Upper lobe of right lung (tissue), 1 donor: ENCODE measurements around the gene CCDC179. TPM values are rescaled to one million over a fixed set of nuclear protein-coding genes. Genes with fewer than 3 reads are reported as not detected.

ENCODE experiments used
- ATAC-seq: fragments of 200-7000 bp; cut with Tn5 transposase; one replicate; pipeline ENCODE4 v1.9.1; 2020; ENCODE audit warnings: mild to moderate bottlenecking, moderate library complexity
- DNase-seq: peaks from one replicate; pipeline ENCODE4 v3.0.0-alpha.2; 2020
- H3K27ac ChIP-seq: fragments of 200-600 bp; one replicate; pipeline ENCODE4 v1.8.0; 2022
- H3K27me3 ChIP-seq: fragments of 200-600 bp; one replicate; pipeline ENCODE4 v1.8.0; 2022; ENCODE audit warnings: mild to moderate bottlenecking
- H3K36me3 ChIP-seq: fragments of 200-600 bp; one replicate; pipeline ENCODE4 v1.8.0; 2022
- H3K4me1 ChIP-seq: fragments of 200-600 bp; one replicate; pipeline ENCODE4 v1.8.0; 2022
- H3K4me3 ChIP-seq: fragments of 200-600 bp; one replicate; pipeline ENCODE4 v1.8.0; 2022; ENCODE audit warnings: mild to moderate bottlenecking
- H3K9me3 ChIP-seq: fragments of 200-600 bp; one replicate; pipeline ENCODE4 v1.8.0; 2022
- CTCF ChIP-seq: fragments of 200-600 bp; IDR thresholded peaks from one replicate; pipeline ENCODE4 v1.8.0; 2022; ENCODE audit warnings: antibody characterized with exemption
- intact Hi-C: fragments of 100-400 bp; cut with DNase I; formaldehyde crosslinking; loops from one replicate; pipeline ENCODE4 v1.11.0; 2022
- total RNA-seq: library from RNA; stranded (reverse); fragmentation: NEBNext Ultra II Directional; extraction: Animal tissue kit (Norgen Biotek cat#: 25700); gene quantifications from one replicate; pipeline ENCODE4 v1.2.1, GENCODE V29; 2021
- donor health status: DM: no; HTN: yes; CAD: no; lungs with severe emphysema.

Gene CCDC179
- total RNA-seq, 1 donor from 2014 or later, result not detected

- no peak for DNase-seq
- no peak for ATAC-seq
- Histone ChIP-seq H3K27me3 (no peaks in the 10 kb centered on the region), H3K36me3 (no peaks in the 10 kb centered on the region), H3K4me1 (no peaks in the 10 kb centered on the region), H3K9me3 (no peaks in the 10 kb centered on the region), H3K27ac (no peak overlapping the region), H3K4me3 (no peak overlapping the region)
- intact Hi-C loops, result no loop called here
- TF ChIP-seq CTCF, result no peak
Measured at GRCh38 chr11:22890227-22890626, 30.0 kb upstream of the CCDC179 start.

- Histone ChIP-seq H3K27ac (no peak overlapping the region), H3K36me3 (no peaks in the 10 kb centered on the region), H3K4me1 (peaks cover 9% of the 10 kb centered on the region), H3K4me3 (no peak overlapping the region), H3K9me3 (no peaks in the 10 kb centered on the region), H3K27me3 (no peaks in the 10 kb centered on the region)
- ATAC-seq (no peak), DNase-seq (no peak)
- TF ChIP-seq CTCF, result no peak
- intact Hi-C loops, result no loop called here
Measured at GRCh38 chr11:22884217-22884616, 23.9 kb upstream of the CCDC179 start.

- DNase-seq (no peak), ATAC-seq (peak; percentile 71)
- Histone ChIP-seq H3K27me3 (no peaks in the 10 kb centered on the region), H3K4me1 (peaks cover 9% of the 10 kb centered on the region), H3K4me3 (no peak overlapping the region), H3K9me3 (no peaks in the 10 kb centered on the region), H3K36me3 (no peaks in the 10 kb centered on the region), H3K27ac (no peak overlapping the region)
- intact Hi-C loops, result no loop called here
- TF ChIP-seq CTCF, result no peak
Measured at GRCh38 chr11:22879630-22880029, 19.4 kb upstream of the CCDC179 start.

GRCh38 chr11:22878604-22879003, 18.3 kb upstream of the CCDC179 start:
- no peak overlapping the region for H3K27ac ChIP-seq
- no peak overlapping the region for H3K4me3 ChIP-seq
- H3K9me3 ChIP-seq, result no peaks in the 10 kb centered on the region
- no peaks in the 10 kb centered on the region for H3K27me3 ChIP-seq
- no peak for ATAC-seq
- no peak for TF ChIP-seq CTCF
- H3K4me1 ChIP-seq, result peaks cover 5% of the 10 kb centered on the region
- no peak for DNase-seq
- intact Hi-C loops, result no loop called here
- H3K36me3 ChIP-seq, result no peaks in the 10 kb centered on the region

- Histone ChIP-seq H3K4me3 (no peak overlapping the region), H3K27me3 (no peaks in the 10 kb centered on the region), H3K4me1 (peaks cover 2% of the 10 kb centered on the region), H3K36me3 (no peaks in the 10 kb centered on the region), H3K27ac (no peak overlapping the region), H3K9me3 (no peaks in the 10 kb centered on the region)
- DNase-seq, result no peak
- intact Hi-C loops, result no loop called here
- no peak for ATAC-seq
- TF ChIP-seq CTCF, result no peak
Measured at GRCh38 chr11:22878039-22878438, 17.8 kb upstream of the CCDC179 start.

- Histone ChIP-seq H3K27me3 (no peaks in the 10 kb centered on the region), H3K27ac (no peak overlapping the region), H3K36me3 (no peaks in the 10 kb centered on the region), H3K4me1 (peaks cover 2% of the 10 kb centered on the region), H3K9me3 (no peaks in the 10 kb centered on the region), H3K4me3 (no peak overlapping the region)
- intact Hi-C loops, result no loop called here
- peak; percentile 91 for ATAC-seq
- peak; percentile 76 for TF ChIP-seq CTCF
- no peak for DNase-seq
Measured at GRCh38 chr11:22875869-22876473, 15.7 kb upstream of the CCDC179 start.
